ENCODE measurements around the gene DENND2C. TPM values are rescaled to one million over a fixed set of nuclear protein-coding genes. Genes with fewer than 3 reads are reported as not detected.

Gene DENND2C
- total RNA-seq, 4 donors from 2014 or later = 0.80 to 2.5 (median 1.4) TPM

- no peak overlapping the region for H3K27ac ChIP-seq
- no peaks in the 10 kb centered on the region for H3K9me3 ChIP-seq
- H3K27me3 ChIP-seq = no peaks in the 10 kb centered on the region
- H3K36me3 ChIP-seq = no peaks in the 10 kb centered on the region
- no peak for TF ChIP-seq CTCF (IDR thresholded peaks at IDR 0.05)
- TF ChIP-seq EP300 (IDR thresholded peaks at IDR 0.05; ENCODE audit: low read depth) = no peak
- no peak for TF ChIP-seq POLR2A (IDR thresholded peaks at IDR 0.05)
- no peak for TF ChIP-seq POLR2AphosphoS5 (IDR thresholded peaks at IDR 0.05)
- 89 to 96% methylated on average over 2 of the region's 2 CpGs for WGBS, 2 donors (ENCODE audit: low coverage in 1 of 2)
- intact Hi-C loops (cut with DNase I; ENCODE audit: low total_unique reads) (no loop called here), in situ Hi-C loops (cut with MboI; ENCODE audit: low pct_ligation_motif_present in 1 of 4, low pct_unique_long_range_greater_than_20kb in 1 of 4, low sequenced_read_pairs in 3 of 4) (no loop called here)
- DNase-seq = no peak
- H3K4me1 ChIP-seq = no peaks in the 10 kb centered on the region
- no peak overlapping the region for H3K4me3 ChIP-seq
Measured at GRCh38 chr1:114620419-114620818, 49.4 kb downstream of the DENND2C start.

GRCh38 chr1:114618606-114619005 is 51.2 kb downstream of the DENND2C start:
- Histone ChIP-seq H3K4me1 (no peaks in the 10 kb centered on the region), H3K36me3 (no peaks in the 10 kb centered on the region), H3K27ac (no peak overlapping the region), H3K27me3 (no peaks in the 10 kb centered on the region), H3K4me3 (no peak overlapping the region), H3K9me3 (no peaks in the 10 kb centered on the region)
- in situ Hi-C loops (cut with MboI; ENCODE audit: low pct_ligation_motif_present in 1 of 4, low pct_unique_long_range_greater_than_20kb in 1 of 4, low sequenced_read_pairs in 3 of 4) (no loop called here), intact Hi-C loops (cut with DNase I; ENCODE audit: low total_unique reads) (no loop called here)
- no peak for DNase-seq
- TF ChIP-seq CTCF (IDR thresholded peaks at IDR 0.05) (no peak), POLR2AphosphoS5 (IDR thresholded peaks at IDR 0.05) (no peak), EP300 (IDR thresholded peaks at IDR 0.05; ENCODE audit: low read depth) (no peak), POLR2A (IDR thresholded peaks at IDR 0.05) (no peak)

GRCh38 chr1:114610546-114611245 is 59.2 kb downstream of the DENND2C start:
- H3K36me3 ChIP-seq = no peaks in the 10 kb centered on the region
- no peak for DNase-seq
- no peak overlapping the region for H3K27ac ChIP-seq
- TF ChIP-seq CTCF (IDR thresholded peaks at IDR 0.05) (no peak), POLR2AphosphoS5 (IDR thresholded peaks at IDR 0.05) (no peak)
- H3K27me3 ChIP-seq = no peaks in the 10 kb centered on the region
- 81 to 92% methylated on average over 4 to 9 of the region's 9 CpGs for WGBS, 2 donors (ENCODE audit: low coverage in 1 of 2)
- no peak overlapping the region for H3K4me3 ChIP-seq
- intact Hi-C loops (cut with DNase I; ENCODE audit: low total_unique reads) (no loop called here), in situ Hi-C loops (cut with MboI; ENCODE audit: low pct_ligation_motif_present in 1 of 4, low pct_unique_long_range_greater_than_20kb in 1 of 4, low sequenced_read_pairs in 3 of 4) (no loop called here)
- no peaks in the 10 kb centered on the region for H3K9me3 ChIP-seq
- H3K4me1 ChIP-seq = no peaks in the 10 kb centered on the region

GRCh38 chr1:114609826-114610225 is 60.0 kb downstream of the DENND2C start:
- Histone ChIP-seq H3K27me3 (no peaks in the 10 kb centered on the region), H3K36me3 (no peaks in the 10 kb centered on the region), H3K4me1 (no peaks in the 10 kb centered on the region), H3K9me3 (no peaks in the 10 kb centered on the region), H3K27ac (no peak overlapping the region), H3K4me3 (no peak overlapping the region)
- TF ChIP-seq CTCF (IDR thresholded peaks at IDR 0.05) = no peak
- intact Hi-C loops (cut with DNase I; ENCODE audit: low total_unique reads) (loop anchor here (1.0 kb wide), 1 partner anchor 14 kb away; no protein-coding TSS in a partner anchor), in situ Hi-C loops (cut with MboI; ENCODE audit: low pct_ligation_motif_present in 1 of 4, low pct_unique_long_range_greater_than_20kb in 1 of 4, low sequenced_read_pairs in 3 of 4) (no loop called here)
- WGBS, 2 donors (ENCODE audit: low coverage in 1 of 2) = 87 to 100% methylated on average over 2 of the region's 2 CpGs
- no peak for DNase-seq
